Dedifferentiated amniotic fluid mesenchymal stem cell (primary cell): Measurements from ENCODE around the gene SH3RF3.

ENCODE experiments used
- DNase-seq: peaks from one replicate; pipeline ENCODE4 v3.0.0-alpha.2; 2016; ENCODE audit errors: extremely low spot score

Gene SH3RF3

GRCh38 chr2:109335631-109336176 is 206.7 kb downstream of the SH3RF3 start:
- peak; percentile 60 for DNase-seq

- DNase-seq, result no peak
Measured at GRCh38 chr2:109336296-109336695, 207.3 kb downstream of the SH3RF3 start.

- DNase-seq, result no peak
Measured at GRCh38 chr2:109337221-109337620, 208.2 kb downstream of the SH3RF3 start.

GRCh38 chr2:109339519-109339966 is 210.5 kb downstream of the SH3RF3 start:
- DNase-seq, result no peak

GRCh38 chr2:109340381-109340780 is 211.4 kb downstream of the SH3RF3 start:
- no peak for DNase-seq

GRCh38 chr2:109341355-109342255 is 212.6 kb downstream of the SH3RF3 start:
- DNase-seq, result no peak

GRCh38 chr2:109342256-109342850 is 213.3 kb downstream of the SH3RF3 start:
- no peak for DNase-seq

- no peak for DNase-seq
Measured at GRCh38 chr2:109342930-109343329, 213.9 kb downstream of the SH3RF3 start.

GRCh38 chr2:109343460-109343859 is 214.5 kb downstream of the SH3RF3 start:
- DNase-seq, result no peak

- DNase-seq, result no peak
Measured at GRCh38 chr2:109344270-109344805, 215.3 kb downstream of the SH3RF3 start.

GRCh38 chr2:109345091-109345490 is 216.1 kb downstream of the SH3RF3 start:
- no peak for DNase-seq

- DNase-seq, result no peak
Measured at GRCh38 chr2:109345653-109346480, 216.9 kb downstream of the SH3RF3 start.

GRCh38 chr2:109346601-109347228 is 217.7 kb downstream of the SH3RF3 start:
- DNase-seq, result no peak

GRCh38 chr2:109347626-109348025 is 218.6 kb downstream of the SH3RF3 start:
- no peak for DNase-seq

- DNase-seq, result no peak
Measured at GRCh38 chr2:109348190-109348589, 219.2 kb downstream of the SH3RF3 start.

- no peak for DNase-seq
Measured at GRCh38 chr2:109348671-109349502, 219.9 kb downstream of the SH3RF3 start.

- no peak for DNase-seq
Measured at GRCh38 chr2:109349503-109350465, 220.8 kb downstream of the SH3RF3 start.

- no peak for DNase-seq
Measured at GRCh38 chr2:109350526-109350925, 221.5 kb downstream of the SH3RF3 start.

GRCh38 chr2:109351164-109351756 is 222.3 kb downstream of the SH3RF3 start:
- DNase-seq, result no peak
